Stomach (tissue), 9 donors: ENCODE measurements around the gene TNS2. TPM values are rescaled to one million over a fixed set of nuclear protein-coding genes. Genes with fewer than 3 reads are reported as not detected.
A peak's percentile ranks its signal among the peaks of the same experiment; 100 is the strongest.

Experiments
- DNase-seq, 2 donors: peaks; one replicate each; pipeline versions ENCODE4 v3.0.0 to v3.0.0-alpha.2; 2013 to 2019
- H3K27ac ChIP-seq, 5 donors: fragments of 200-600 bp in 4 of 5; sonication (generic) in 4 of 5; one replicate each; pipeline ENCODE4 v1.5.1; 2013 to 2019; ENCODE audit warnings: mild to moderate bottlenecking in 1 of 5, moderate library complexity in 1 of 5
- H3K27me3 ChIP-seq, 3 donors: fragments of 200-600 bp; sonication (generic); one replicate each; pipeline ENCODE4 v1.5.1; 2017 to 2019; ENCODE audit warnings: mixed run types in 1 of 3
- H3K36me3 ChIP-seq, 4 donors: fragments of 200-600 bp; sonication (generic); 1 replicate in 3 of 4; 2 replicates in 1 of 4; pipeline ENCODE4 v1.5.1; 2016 to 2019
- H3K4me1 ChIP-seq, 4 donors: fragments of 200-600 bp; sonication (generic); one replicate each; pipeline ENCODE4 v1.5.1; 2016 to 2019
- H3K4me3 ChIP-seq, 4 donors: fragments of 200-600 bp; sonication (generic) in 3 of 4; one replicate each; pipeline ENCODE4 v1.5.1; 2016 to 2019; ENCODE audit warnings: mild to moderate bottlenecking in 1 of 4
- H3K9me3 ChIP-seq, 4 donors: fragments of 200-600 bp; sonication (generic); one replicate each; pipeline ENCODE4 v1.5.1; 2016 to 2019
- EP300 ChIP-seq: sonication (generic); formaldehyde crosslinking; IDR thresholded peaks from one replicate; pipeline ENCODE4 v1.6.1; 2017; ENCODE audit warnings: antibody characterized with exemption
- POLR2A ChIP-seq, 4 donors: fragments of 450-650 bp; IDR thresholded peaks; one replicate each; pipeline ENCODE4 v1.6.1; 2016; ENCODE audit warnings: antibody characterized with exemption in 4 of 4, control low read depth in 2 of 4, mild to moderate bottlenecking in 1 of 4, moderate library complexity in 1 of 4
- POLR2AphosphoS5 ChIP-seq, 3 donors: sonication (generic); formaldehyde crosslinking; IDR thresholded peaks; one replicate each; pipeline ENCODE4 v1.6.1; 2016; ENCODE audit warnings: antibody characterized with exemption in 3 of 3
- WGBS, 5 donors: extraction: QIAGEN DNeasy Blood & Tissue Kit in 3 of 5; methylation state at CpG; one replicate each; pipeline versions ENCODE4 v1.1.5 to v1.1.7; 2013 to 2018; 5-methylcytosine and 5-hydroxymethylcytosine counted together
- intact Hi-C: fragments of 100-400 bp; cut with DNase I; formaldehyde crosslinking; loops from one replicate; pipeline ENCODE4 v1.15.1; 2023; ENCODE audit warnings: low total_unique reads
- polyA plus RNA-seq, 3 donors: library from polyadenylated mRNA; stranded (reverse); fragments of 200-250 nt; gene quantifications; one replicate each; pipeline ENCODE4 v1.2.3, GENCODE V29; 2013
- total RNA-seq, 5 donors: library from RNA; depleted of rRNA; stranded (reverse); fragments of >200 nt; gene quantifications; one replicate each; pipeline versions ENCODE4 v1.1.0 to v1.2.3, GENCODE V29; 2014 to 2016
- TF ChIP-seq, protein P1 (sequence below), 7 experiments: fragments of 450-650 bp in 4 of 7; fragments of 200-600 bp in 3 of 7; sonication (generic) in 3 of 7; IDR thresholded peaks; one replicate each; pipeline ENCODE4 v1.5.1; 2016 to 2019; ENCODE audit warnings: antibody characterized with exemption in 7 of 7, control low read depth in 2 of 7, mild to moderate bottlenecking in 1 of 7
- donor health status: healthy with polysubstance abuse.
- donor health status: Bipolar disorder and iron deficiency.
- donor health status: healthy.

The TNS2 gene
- total and polyA plus RNA-seq, 8 donors: 38.5 to 164 (median 73.7) TPM

DNA sequence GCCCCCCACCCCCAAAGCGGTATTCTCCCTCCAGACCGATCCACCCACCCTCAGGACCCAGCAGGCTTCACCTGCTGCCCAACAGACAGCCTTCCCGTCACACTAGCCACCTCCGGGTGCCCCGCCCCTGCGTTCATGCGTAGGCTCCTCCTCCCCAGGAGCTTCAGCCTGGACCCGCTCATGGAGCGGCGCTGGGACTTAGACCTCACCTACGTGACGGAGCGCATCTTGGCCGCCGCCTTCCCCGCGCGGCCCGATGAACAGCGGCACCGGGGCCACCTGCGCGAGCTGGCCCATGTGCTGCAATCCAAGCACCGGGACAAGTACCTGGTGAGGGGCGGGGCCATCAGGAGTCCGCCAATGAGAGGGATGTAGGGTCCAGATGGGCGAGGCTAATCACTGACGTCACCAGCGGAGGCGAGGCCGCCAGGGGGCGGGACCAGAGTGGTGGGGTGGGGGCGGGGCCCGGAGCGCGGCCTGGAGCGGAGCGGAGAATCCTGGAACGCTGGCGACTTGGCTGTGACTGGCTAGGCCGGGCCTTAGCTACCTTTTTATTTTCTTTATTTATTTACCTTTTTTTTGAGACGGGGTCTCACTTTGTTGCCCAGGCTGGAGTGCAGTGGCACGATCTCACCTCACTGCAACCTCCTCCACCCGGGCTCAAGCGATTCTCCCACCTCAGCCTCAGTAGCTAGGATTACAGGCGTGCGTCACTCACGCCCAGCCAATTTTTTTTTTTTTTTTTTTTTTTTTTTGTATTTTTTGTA, 4.4 kb downstream of the TNS2 start:
- TF ChIP-seq POLR2A (IDR thresholded peaks at IDR 0.05): peak in 1 of 4 donors; percentile 77
- TF ChIP-seq, protein P1, sequence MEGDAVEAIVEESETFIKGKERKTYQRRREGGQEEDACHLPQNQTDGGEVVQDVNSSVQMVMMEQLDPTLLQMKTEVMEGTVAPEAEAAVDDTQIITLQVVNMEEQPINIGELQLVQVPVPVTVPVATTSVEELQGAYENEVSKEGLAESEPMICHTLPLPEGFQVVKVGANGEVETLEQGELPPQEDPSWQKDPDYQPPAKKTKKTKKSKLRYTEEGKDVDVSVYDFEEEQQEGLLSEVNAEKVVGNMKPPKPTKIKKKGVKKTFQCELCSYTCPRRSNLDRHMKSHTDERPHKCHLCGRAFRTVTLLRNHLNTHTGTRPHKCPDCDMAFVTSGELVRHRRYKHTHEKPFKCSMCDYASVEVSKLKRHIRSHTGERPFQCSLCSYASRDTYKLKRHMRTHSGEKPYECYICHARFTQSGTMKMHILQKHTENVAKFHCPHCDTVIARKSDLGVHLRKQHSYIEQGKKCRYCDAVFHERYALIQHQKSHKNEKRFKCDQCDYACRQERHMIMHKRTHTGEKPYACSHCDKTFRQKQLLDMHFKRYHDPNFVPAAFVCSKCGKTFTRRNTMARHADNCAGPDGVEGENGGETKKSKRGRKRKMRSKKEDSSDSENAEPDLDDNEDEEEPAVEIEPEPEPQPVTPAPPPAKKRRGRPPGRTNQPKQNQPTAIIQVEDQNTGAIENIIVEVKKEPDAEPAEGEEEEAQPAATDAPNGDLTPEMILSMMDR (IDR thresholded peaks at IDR 0.05): peak in 1 of 7 experiments; percentile 16
- no peak for TF ChIP-seq EP300
- peak; percentile 32 to 88 (median 88) for TF ChIP-seq POLR2AphosphoS5 (IDR thresholded peaks at IDR 0.05)
- WGBS, 5 donors: 3 to 7% (median 6%) methylated on average over 35 to 48 of the region's 48 CpGs
- Histone ChIP-seq H3K9me3 (no peaks in the 10 kb centered on the region), H3K27ac (peak overlapping the region; percentile 91 to 99 (median 98)), H3K4me1 (peaks cover 59 to 80% (median 65%) of the 10 kb centered on the region in 4 donors), H3K36me3 (peaks cover 11 to 43% (median 35%) of the 10 kb centered on the region in 4 donors), H3K27me3 (no peaks in the 10 kb centered on the region), H3K4me3 (peak overlapping the region; percentile 46 to 62 (median 54))
- peak; percentile 98 for DNase-seq
- intact Hi-C loops: no loop called here

- 80 to 89% (median 82%) methylated on average over 13 to 15 of the region's 15 CpGs for WGBS, 5 donors
- TF ChIP-seq EP300: no peak
- peak overlapping the region in 4 of 5 donors; percentile 98 to 99 (median 98) for H3K27ac ChIP-seq
- H3K9me3 ChIP-seq: no peaks in the 10 kb centered on the region
- intact Hi-C loops: no loop called here
- peaks cover 56 to 80% (median 63%) of the 10 kb centered on the region in 4 donors for H3K4me1 ChIP-seq
- peaks cover 16 to 57% (median 48%) of the 10 kb centered on the region in 4 donors for H3K36me3 ChIP-seq
- DNase-seq: peak in 1 of 2 donors; percentile 16
- no peaks in the 10 kb centered on the region for H3K27me3 ChIP-seq
- H3K4me3 ChIP-seq: no peak overlapping the region
Observed at GRCh38 chr12:53055471-53056266, 5.8 kb downstream of the TNS2 start.

- no peaks in the 10 kb centered on the region for H3K27me3 ChIP-seq
- peaks cover 19 to 63% (median 53%) of the 10 kb centered on the region in 4 donors for H3K36me3 ChIP-seq
- H3K4me1 ChIP-seq: peaks cover 56 to 80% (median 63%) of the 10 kb centered on the region in 4 donors
- no peaks in the 10 kb centered on the region for H3K9me3 ChIP-seq
- H3K27ac ChIP-seq: peak overlapping the region in 1 of 5 donors; percentile 98
- TF ChIP-seq POLR2A (IDR thresholded peaks at IDR 0.05) (no peak), POLR2AphosphoS5 (IDR thresholded peaks at IDR 0.05) (no peak), EP300 (no peak)
- TF ChIP-seq, protein P1 (IDR thresholded peaks at IDR 0.05): no peak
- intact Hi-C loops: no loop called here
- DNase-seq: no peak
- no peak overlapping the region for H3K4me3 ChIP-seq
- 80 to 94% (median 86%) methylated on average over 5 of the region's 5 CpGs for WGBS, 5 donors
Observed at GRCh38 chr12:53056296-53056695, 6.4 kb downstream of the TNS2 start.

GRCh38 chr12:53056901-53057300, 7.0 kb downstream of the TNS2 start:
- Histone ChIP-seq H3K36me3 (peaks cover 24 to 69% (median 56%) of the 10 kb centered on the region in 4 donors), H3K27ac (peak overlapping the region in 2 of 5 donors; percentile 14 to 16), H3K4me3 (no peak overlapping the region), H3K9me3 (no peaks in the 10 kb centered on the region), H3K27me3 (no peaks in the 10 kb centered on the region), H3K4me1 (peaks cover 56 to 80% (median 63%) of the 10 kb centered on the region in 4 donors)
- intact Hi-C loops: no loop called here
- WGBS, 5 donors: 87 to 96% (median 90%) methylated on average over 7 of the region's 7 CpGs
- TF ChIP-seq, protein P1 (IDR thresholded peaks at IDR 0.05): no peak
- no peak for TF ChIP-seq EP300
- TF ChIP-seq POLR2A (IDR thresholded peaks at IDR 0.05): no peak
- no peak for TF ChIP-seq POLR2AphosphoS5 (IDR thresholded peaks at IDR 0.05)
- no peak for DNase-seq
